ENCODE results near the gene GNL3L.
A peak's percentile ranks its signal among the peaks of the same experiment; 100 is the strongest.
"Not testable (repeated sequence)": the region's sequence is repeated elsewhere in the genome, so short reads cannot be mapped to it uniquely, and the experiment has no call there.

Gene GNL3L, protein sequence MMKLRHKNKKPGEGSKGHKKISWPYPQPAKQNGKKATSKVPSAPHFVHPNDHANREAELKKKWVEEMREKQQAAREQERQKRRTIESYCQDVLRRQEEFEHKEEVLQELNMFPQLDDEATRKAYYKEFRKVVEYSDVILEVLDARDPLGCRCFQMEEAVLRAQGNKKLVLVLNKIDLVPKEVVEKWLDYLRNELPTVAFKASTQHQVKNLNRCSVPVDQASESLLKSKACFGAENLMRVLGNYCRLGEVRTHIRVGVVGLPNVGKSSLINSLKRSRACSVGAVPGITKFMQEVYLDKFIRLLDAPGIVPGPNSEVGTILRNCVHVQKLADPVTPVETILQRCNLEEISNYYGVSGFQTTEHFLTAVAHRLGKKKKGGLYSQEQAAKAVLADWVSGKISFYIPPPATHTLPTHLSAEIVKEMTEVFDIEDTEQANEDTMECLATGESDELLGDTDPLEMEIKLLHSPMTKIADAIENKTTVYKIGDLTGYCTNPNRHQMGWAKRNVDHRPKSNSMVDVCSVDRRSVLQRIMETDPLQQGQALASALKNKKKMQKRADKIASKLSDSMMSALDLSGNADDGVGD

DNA sequence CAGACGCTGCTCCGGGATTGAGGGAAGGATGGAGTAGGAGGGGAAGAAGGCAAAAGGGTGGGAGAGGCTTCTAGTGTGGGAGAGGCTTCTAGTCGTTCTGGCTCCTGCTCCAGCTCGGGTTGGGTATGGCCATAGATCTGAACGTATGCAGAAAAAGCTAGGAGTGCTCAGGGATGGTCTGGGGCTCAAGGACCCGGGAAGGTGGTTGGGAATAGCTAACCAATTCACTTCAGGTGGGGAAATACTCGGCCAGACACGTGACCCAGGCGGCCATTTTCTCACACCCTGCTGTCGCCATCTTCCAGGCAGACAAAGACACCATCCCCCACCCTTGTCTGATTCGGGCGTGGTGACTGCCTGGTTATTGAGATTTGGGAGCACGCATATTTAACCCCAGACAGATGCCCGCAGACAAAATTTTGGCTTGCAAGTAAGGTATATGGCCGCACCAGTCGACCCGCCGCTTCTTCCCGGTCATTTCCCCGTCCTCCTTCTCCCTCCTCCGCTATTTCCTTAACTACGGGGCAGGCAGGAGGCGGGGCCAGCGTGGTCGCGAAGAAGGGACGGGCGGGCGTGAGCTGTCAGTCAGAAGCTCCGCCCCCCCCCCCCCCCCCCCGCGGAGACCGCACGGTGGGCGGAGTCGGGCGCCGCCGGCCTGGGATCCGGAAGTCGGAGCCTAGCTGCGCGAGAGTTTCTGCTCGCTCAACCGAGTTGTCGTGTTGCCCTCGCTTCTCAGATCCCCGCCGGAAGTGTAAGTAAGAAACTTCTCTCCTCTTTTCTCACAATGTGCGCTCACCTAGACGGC lies at the start of gene GNL3L:
Gene GNL3L (plus strand): TSS at position 668 of the 805 bp plus-strand sequence. CDS start 2,348 bp downstream, outside the sequence.
- DNase-seq (ENCODE audit: low read depth in 2 of 2): peak; percentile 50 to 64

DNA sequence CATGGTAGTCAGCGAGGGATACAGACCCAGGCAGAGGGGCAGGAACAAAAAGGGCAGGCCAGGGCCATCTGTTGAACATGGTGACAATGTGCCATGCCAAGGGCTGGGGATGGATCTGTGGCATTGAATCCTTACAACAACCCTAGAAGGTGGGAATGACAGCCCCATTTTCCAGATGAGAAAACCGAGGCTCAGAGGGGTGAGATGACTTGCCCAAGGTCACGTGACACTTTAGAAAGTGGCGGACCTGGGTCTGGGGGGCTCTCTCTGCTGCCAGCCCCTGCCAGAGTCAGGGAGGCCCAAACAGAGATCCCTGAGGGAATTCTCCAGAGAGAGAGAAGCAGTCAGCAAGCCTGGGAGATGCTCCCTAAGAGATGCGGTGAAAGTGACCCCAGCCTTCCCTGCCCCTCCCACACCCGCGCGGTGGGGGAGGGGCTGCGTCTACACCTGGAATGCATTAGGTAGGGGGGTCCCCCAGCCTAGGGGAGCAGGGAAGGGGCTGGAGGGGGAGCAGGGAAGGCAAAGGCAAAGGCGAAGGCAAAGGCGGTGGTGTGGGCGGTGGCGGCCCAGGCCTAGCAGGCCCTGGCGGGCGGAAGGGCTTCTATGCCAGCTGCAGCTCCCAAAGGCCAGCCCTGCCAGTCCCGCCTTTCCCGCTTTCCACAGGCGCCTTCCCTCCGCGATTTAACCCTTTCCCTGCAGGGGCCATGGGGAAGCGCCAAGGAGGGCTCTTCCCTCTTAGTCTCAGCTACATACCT lies 47.0 kb upstream of the GNL3L start:
- DNase-seq (ENCODE audit: low read depth in 2 of 2): no peak

DNA sequence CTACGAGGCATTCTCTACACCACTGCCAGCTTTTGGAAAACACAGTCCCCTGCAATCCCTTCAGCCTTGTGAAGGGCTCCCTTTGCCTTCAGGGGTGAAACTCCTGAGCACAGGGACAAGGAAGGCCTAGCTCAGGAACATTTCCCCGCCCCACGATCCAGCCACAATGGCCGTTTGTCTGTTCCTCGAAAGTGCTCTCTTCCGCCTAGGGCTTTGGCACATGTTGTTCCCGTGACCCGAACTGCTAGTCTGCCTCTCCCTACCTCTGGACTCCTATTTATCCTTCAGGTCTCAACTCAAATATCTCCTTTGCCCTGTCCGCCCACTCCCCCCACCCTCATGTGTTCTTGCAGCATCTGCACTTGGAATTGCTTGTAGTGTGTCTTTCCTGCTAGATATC lies 46.1 kb upstream of the GNL3L start:
- DNase-seq (ENCODE audit: low read depth in 2 of 2): no peak

DNA sequence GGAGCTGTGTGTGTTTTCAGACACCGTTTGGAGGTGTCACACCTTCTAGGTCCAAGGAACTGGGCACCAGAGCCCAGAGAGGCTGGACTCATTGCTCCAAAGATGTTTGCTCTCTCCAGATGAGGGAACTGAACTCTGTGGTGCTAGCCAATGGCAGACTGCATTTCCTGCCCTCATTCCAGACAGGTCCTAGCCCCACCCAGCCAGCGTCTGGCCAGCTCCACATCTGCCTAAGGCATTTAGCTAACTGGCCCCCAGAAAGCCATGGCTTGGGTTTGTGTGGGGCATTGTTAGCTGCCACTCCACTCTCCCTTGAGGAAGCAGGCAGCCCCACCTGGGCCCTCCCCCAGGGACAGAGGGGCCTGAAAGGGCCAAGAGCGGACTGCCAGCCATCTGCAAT lies 45.4 kb upstream of the GNL3L start:
- no peak for DNase-seq (ENCODE audit: low read depth in 2 of 2)

DNA sequence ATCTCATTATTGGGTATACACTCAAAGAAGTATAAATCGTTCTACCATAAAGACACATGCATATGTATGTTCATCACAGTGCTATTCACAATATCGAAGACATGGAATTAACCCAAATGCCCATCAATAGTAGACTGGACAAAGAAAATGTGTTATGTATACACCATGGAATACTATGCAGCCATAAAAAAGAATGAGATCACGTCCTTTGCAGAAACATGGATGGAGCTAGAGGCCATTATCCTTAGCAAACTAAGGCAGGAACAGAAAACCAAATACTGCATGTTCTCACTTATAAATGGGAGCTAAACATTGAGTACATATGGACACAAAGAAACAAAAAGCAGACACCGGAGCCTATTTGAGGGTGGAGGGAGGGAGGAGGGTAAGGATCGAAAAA lies 40.2 kb upstream of the GNL3L start:
- DNase-seq (ENCODE audit: low read depth in 2 of 2): not testable (repeated sequence)

DNA sequence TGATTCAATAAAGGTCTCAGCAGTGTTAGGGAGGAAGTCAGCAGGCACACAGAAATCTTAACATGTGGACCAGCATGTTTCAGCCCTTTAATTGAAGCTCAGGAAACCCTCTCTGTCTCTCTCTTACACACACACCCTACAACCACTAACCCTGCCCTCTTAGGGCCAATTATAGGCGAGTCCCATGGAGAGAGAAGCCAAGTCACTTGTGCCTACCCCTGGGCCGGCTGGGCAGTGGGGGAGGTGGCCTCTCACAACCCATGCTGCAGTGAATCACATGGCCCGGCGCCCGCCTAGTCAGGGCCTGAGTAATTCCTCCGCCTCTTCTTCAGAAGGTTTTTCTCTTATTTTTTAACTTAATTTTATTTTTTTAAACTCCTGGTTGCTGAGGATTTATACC lies 37.7 kb upstream of the GNL3L start:
- DNase-seq (ENCODE audit: low read depth in 2 of 2): no peak

DNA sequence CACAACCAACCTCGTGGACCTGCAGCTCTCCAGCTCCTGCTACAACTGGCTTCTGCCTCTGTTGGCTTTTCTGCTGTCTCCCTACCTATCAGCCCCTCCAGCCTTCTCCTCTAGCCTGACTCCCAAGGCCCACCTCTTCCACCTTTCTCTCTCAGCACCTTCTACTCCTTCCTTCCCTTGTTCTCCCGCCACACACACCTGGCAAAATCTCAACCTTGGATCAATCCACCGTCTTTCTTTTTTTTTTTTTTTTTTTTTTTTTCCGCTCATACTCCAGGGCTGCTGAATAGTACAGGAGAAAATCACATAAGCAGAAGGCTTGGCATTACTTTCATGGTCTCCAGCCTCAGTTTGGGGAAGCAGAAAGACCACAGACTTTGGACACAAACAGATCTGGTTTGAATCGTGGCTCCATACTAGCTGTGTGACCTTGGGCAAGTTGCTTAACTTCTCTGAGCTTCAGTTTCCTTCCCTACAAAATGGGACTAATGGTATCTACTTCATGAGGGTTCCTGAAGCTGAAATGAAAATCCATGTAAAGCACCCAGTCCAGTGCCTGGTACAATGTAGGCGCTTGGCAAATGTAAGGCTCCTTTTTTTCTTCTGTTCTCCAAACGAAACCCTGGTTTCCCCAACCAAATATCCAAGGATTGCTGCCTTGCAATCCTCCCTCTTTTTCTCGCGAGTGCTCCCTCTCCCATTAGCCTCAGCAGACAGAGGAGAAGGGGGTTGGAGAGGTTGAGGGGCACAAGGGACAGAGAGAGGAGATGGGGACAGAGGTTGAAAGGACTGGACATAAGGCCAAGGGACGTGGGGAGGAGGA lies 35.6 kb upstream of the GNL3L start:
- no peak for DNase-seq (ENCODE audit: low read depth in 2 of 2)

DNA sequence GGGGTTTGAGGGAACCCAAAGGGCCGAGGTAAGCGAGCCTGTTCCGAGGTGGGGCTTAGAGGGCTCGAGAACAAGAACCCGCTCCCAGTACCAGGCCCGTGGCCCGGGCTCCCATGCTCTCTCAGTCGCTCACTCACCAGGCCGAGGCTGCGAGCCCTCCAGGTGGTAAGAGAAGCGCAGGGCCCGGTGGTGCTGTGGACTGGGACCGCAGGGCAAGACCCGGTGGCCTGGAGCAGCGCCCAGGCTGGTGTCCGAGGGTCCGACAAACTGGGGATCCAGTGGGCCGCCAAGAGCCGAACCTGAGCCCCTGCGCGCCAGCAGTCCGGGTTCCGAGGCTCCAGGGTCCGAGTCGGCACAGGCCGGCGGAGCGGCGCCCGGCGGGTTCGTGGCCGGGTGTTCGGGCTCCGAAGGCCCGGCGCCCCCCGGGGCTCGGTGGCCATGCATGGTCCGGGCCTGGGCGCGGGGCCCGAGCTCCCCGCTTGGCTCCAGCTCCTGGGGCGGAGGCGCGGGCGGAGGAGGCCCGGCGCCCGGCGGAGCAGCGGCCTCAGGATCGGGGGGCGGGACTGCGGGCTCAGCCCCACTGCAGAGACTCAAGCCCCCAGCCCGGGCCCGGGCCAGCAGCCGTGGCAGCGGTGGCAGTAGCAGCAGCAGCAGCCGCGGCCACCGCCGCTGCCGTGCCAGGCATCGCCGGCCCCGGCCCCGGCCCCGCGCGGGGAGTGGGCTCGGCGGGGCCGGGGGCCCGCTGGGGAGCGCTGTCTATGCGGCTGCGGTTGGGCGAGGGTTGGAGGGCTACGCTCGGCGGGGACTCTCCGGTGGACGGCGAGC lies 34.8 kb upstream of the GNL3L start:
- DNase-seq (ENCODE audit: low read depth in 2 of 2): no peak

DNA sequence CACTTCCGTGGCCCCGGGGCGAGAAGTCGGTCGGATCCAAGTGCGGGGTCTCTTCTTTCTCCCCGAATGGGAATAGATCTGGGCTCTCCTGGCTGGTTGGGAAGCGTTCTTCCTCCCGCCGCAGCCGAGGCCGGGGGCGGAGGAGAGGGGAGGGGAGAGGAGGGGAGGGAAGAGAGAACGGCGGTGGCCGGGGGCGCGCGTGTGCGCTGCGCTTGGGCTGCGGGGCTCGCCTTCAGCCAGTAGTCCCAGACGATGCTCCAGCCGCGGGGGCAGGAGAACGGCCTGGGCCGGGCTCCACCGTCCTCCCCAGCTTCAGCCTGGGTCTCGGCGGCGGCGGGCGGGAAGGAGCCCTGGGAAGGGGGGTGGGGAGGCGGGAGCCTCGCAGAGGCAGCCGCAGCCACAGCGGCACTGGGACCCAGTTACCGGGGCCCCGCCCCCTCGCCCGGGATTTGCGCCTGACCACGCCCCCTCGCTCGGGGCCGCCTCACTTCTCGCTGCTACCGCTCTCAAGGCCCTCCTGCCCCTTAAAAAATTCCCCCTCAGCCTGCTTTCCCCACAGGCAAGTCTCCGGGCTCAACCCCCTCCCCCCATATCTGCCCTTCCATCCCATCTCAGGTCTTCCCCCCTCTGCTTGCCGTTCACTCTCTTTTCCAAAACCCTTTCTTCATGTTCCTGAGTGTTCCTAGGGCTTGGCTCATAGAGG lies 34.1 kb upstream of the GNL3L start, which contains the start of gene FGD1:
Gene FGD1 (minus strand): TSS at position 421 of the 703 bp plus-strand sequence. CDS start 802 bp downstream, outside the sequence.
- DNase-seq (ENCODE audit: low read depth in 2 of 2): peak; percentile 7 to 10

DNA sequence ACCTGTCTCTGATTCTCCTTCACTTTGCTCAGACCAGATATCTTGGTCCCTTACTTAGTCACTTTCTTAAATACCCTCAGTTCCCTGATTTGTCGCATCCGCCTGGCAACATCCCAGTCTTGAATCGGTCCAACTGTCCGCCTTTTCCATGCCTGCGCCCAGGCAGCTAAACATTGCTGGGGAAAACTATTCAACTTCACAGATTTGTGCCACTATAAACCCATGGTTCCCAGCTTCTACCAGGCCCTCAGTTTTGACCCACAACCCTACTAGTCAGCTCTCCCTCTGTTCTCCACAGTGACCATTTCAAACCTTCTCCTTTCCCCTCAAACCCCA lies 33.5 kb upstream of the GNL3L start:
- no peak for DNase-seq (ENCODE audit: low read depth in 2 of 2)

DNA sequence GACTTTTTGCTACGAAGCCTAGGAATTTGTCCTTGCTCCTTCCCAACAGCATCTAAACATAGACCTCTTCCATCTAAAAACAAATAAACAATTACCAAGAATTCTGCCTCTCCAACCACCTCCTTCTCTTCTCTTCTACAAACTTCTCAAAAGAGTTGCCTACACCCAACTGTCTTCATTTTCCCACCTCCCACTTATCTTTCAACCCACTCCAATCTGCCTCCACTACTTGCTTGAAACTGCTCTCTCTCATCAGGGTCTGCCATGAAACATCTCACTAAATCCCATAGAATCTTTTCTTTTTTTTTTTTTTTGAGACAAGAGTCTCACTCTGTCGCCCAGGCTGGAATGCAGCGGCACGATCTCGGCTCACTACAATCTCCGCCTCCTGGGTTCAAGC lies 33.1 kb upstream of the GNL3L start:
- no peak for DNase-seq (ENCODE audit: low read depth in 2 of 2)

DNA sequence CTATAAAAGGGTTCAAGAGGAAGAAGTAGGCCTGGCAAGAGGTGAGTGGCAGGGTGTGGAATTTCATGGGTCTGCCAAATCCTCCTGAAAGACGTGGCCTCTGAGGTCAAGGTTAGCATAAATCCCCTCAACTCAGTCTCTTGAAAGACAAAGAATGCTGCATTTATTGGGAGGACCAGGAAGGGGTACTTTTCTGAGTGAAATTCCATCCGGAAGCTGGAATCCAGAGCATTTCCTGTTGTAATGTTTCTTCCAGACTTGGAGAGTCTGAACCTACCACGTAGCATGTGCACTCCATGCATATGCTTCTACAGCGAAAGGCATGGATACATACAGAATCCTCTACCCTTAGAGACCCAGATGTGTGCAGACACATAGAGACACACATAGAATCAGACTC lies 20.6 kb upstream of the GNL3L start:
- DNase-seq (ENCODE audit: low read depth in 2 of 2): no peak

DNA sequence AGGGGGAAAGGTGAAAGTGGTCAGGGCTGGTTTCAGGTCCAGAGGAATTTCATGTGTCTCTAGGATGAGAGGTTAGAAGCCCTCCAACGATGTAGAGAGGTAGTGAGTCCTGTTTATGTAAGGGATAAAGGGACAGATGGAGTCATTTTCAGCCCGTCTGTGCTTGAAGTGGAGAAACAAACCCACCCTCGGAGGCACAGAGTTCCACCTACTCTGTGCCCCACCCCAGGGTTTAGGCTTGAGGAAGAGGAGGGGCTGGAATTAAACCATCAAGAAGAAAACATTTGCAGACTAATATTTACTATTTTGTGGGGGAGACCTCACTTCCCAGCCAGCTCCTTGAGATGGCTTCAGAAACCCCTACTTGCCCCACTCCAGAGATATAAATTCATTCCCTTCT lies 868 bp upstream of the GNL3L start:
- no peak for DNase-seq (ENCODE audit: low read depth in 2 of 2)

DNA sequence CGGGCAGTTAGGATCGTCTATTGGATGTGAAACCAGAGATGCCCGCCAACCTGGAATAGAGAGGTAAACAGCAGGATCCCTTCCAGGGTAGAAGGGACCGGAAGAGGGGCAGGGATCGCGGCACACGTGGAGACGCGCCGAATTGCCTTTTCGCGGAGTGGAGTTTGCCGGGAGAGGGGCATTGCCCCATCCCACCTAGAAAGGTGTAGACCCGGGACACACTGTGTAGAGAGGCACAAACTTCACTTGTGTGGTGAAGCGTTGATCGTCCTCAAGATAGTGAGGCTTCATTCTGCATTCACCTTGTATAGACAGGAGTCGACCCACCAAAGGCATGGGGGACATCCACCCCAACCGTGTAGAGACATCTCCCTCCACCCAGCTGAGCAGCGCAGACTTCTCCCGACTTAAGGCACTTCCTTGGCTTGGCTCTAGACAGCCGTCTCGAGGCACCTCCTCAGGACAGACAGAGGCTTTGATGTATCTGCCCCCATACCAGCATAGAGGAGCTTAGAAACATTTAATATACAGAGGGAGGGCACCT lies 410 bp downstream of the GNL3L start:
- no peak for DNase-seq (ENCODE audit: low read depth in 2 of 2)

DNA sequence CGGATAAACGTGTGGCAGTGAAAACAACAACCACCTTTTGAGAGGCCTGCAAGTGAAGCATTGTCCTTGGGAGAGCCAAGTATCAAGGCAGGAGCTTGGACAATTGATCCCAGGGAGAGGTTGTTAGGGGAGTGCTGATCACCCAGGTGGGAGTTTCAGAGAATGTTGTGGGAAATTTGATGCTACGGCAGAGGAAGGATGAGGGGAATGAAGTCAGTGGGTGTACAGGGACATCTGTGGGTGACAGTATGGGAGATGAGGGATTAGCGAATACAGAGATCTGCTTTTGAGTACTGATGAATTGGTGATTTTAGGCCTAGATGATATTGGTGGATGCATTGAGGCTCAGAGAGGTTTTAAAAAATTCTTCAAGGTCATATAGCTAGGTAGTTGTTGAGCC lies 4.3 kb downstream of the GNL3L start:
- no peak for DNase-seq (ENCODE audit: low read depth in 2 of 2)

DNA sequence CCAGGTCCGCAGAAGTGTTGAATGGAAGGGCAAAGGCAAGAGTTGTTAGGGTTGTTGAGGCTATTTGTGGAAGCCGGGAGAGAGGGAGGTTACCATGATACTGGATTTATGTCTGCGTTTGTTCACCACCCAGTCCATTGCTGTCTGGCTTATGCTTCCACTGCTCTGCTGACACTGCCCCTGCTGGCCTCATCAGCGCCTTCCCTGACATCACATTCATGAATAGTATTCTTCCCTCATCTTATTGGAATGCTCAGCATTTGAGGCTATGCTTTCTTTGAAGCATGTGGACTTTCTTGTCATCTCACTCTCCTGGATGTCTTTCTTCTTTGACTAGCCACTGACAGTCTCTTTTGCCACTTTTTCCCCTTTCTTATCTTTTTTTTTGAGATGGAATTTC lies 10.3 kb downstream of the GNL3L start:
- no peak for DNase-seq (ENCODE audit: low read depth in 2 of 2)

DNA sequence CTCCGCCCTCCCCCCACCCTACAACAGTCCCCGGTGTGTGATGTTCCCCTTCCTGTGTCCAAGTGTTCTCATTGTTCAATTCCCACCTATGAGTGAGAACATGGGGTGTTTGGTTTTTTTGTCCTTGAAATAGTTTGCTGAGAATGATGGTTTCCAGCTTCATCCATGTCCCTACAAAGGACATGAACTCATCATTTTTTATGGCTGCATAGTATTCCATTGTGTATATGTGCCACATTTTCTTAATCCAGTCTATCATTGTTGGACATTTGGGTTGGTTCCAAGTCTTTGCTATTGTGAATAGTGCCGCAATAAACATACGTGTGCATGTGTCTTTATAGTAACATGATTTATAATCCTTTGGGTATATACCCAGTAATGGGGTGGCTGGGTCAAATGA lies 12.2 kb downstream of the GNL3L start:
- DNase-seq (ENCODE audit: low read depth in 2 of 2): not testable (repeated sequence)

DNA sequence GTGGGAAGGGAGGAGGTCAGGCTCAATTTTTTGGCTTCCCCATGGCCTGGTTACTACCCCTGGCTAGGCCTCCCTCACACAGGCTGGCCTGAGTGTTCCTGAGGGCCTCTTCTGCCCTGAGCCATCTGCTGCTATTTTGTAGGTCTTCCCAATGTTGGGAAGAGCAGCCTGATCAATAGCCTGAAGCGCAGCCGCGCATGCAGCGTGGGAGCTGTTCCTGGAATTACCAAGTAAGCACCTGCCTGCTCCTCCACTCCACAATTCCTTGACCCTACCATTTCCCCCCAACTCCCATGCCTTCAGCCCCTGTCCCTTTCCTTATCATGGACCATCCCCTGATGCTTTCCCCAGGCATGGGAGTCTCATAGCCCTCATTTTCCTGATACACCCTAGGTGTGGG lies 20.8 kb downstream of the GNL3L start:
- no peak for DNase-seq (ENCODE audit: low read depth in 2 of 2)

DNA sequence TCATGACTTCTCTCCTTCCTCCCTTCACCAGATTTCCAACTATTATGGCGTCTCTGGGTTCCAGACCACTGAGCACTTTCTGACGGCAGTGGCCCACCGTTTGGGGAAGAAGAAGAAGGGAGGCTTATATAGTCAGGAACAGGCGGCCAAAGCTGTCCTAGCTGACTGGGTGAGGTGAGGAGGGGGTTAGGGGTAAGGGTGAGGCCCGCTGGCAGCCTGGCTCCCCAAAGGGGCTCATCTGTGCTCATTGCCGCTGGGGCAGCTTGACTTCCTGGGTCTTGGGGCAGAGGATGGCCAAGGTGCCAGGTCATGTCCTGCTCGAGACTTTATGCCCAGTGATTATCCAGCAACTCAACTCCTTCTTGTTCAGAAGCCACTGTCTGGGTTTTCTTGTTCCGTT lies 21.8 kb downstream of the GNL3L start:
- DNase-seq (ENCODE audit: low read depth in 2 of 2): no peak
